ENCODE data around the gene HSD17B2.

The HSD17B2 gene

GRCh38 chr16:82111944-82112343 lies 76.9 kb downstream of the HSD17B2 start:
- no peak for ATAC-seq
- no peak for TF ChIP-seq ZFP3 (CRISPR knock-in tag; IDR thresholded peaks at IDR 0.05)
- no peak for TF ChIP-seq TOX (CRISPR knock-in tag; IDR thresholded peaks at IDR 0.05; ENCODE audit: borderline replicate concordance)
- TF ChIP-seq CSDC2 (CRISPR knock-in tag; IDR thresholded peaks at IDR 0.05) = no peak
- no peak for TF ChIP-seq RARB (CRISPR knock-in tag; IDR thresholded peaks at IDR 0.05)
- TF ChIP-seq ISL1 (CRISPR knock-in tag; IDR thresholded peaks at IDR 0.05) = no peak

- ATAC-seq = no peak
- TF ChIP-seq CSRNP3 (CRISPR knock-in tag; IDR thresholded peaks at IDR 0.05) (no peak), OSR1 (CRISPR knock-in tag; IDR thresholded peaks at IDR 0.05) (no peak), RARB (CRISPR knock-in tag; IDR thresholded peaks at IDR 0.05) (no peak), CSDC2 (CRISPR knock-in tag; IDR thresholded peaks at IDR 0.05) (no peak), TCF4 (CRISPR knock-in tag; IDR thresholded peaks at IDR 0.05; ENCODE audit: borderline replicate concordance) (no peak), ZNF8 (CRISPR knock-in tag; IDR thresholded peaks at IDR 0.05) (no peak), ISL1 (CRISPR knock-in tag; IDR thresholded peaks at IDR 0.05) (no peak), GLIS3 (CRISPR knock-in tag; IDR thresholded peaks at IDR 0.05) (no peak), PPARA (CRISPR knock-in tag; IDR thresholded peaks at IDR 0.05; ENCODE audit: borderline replicate concordance) (no peak), ZFP3 (CRISPR knock-in tag; IDR thresholded peaks at IDR 0.05) (no peak), ZNF565 (CRISPR knock-in tag; conservative IDR thresholded peaks at IDR 0.05; ENCODE audit: low read depth) (no peak), ZC3H10 (CRISPR knock-in tag; IDR thresholded peaks at IDR 0.05) (no peak), CREB5 (CRISPR knock-in tag; IDR thresholded peaks at IDR 0.05; ENCODE audit: low read depth) (no peak), PATZ1 (CRISPR knock-in tag; IDR thresholded peaks at IDR 0.05; ENCODE audit: borderline replicate concordance) (no peak), BACH2 (CRISPR knock-in tag; IDR thresholded peaks at IDR 0.05; ENCODE audit: borderline replicate concordance) (no peak), POU6F1 (CRISPR knock-in tag; IDR thresholded peaks at IDR 0.05; ENCODE audit: borderline replicate concordance, low read depth) (no peak)
Measured at GRCh38 chr16:82113741-82114140, 78.7 kb downstream of the HSD17B2 start.

- TF ChIP-seq ZFP30 (CRISPR knock-in tag; IDR thresholded peaks at IDR 0.05) = no peak
- TF ChIP-seq TSHZ2 (CRISPR knock-in tag; IDR thresholded peaks at IDR 0.05) = no peak
- no peak for TF ChIP-seq CREB5 (CRISPR knock-in tag; IDR thresholded peaks at IDR 0.05; ENCODE audit: low read depth)
- TF ChIP-seq TOX (CRISPR knock-in tag; IDR thresholded peaks at IDR 0.05; ENCODE audit: borderline replicate concordance) = no peak
- TF ChIP-seq PPARA (CRISPR knock-in tag; IDR thresholded peaks at IDR 0.05; ENCODE audit: borderline replicate concordance) = no peak
- no peak for TF ChIP-seq ARNTL (CRISPR knock-in tag; IDR thresholded peaks at IDR 0.05; ENCODE audit: borderline replicate concordance, low read depth)
- no peak for TF ChIP-seq RARB (CRISPR knock-in tag; IDR thresholded peaks at IDR 0.05)
- no peak for TF ChIP-seq ISL1 (CRISPR knock-in tag; IDR thresholded peaks at IDR 0.05)
- no peak for TF ChIP-seq SNAI2 (CRISPR knock-in tag; IDR thresholded peaks at IDR 0.05)
- no peak for TF ChIP-seq TCF4 (CRISPR knock-in tag; IDR thresholded peaks at IDR 0.05; ENCODE audit: borderline replicate concordance)
- no peak for TF ChIP-seq ZC3H10 (CRISPR knock-in tag; IDR thresholded peaks at IDR 0.05)
- no peak for TF ChIP-seq ZFP3 (CRISPR knock-in tag; IDR thresholded peaks at IDR 0.05)
- TF ChIP-seq GLIS3 (CRISPR knock-in tag; IDR thresholded peaks at IDR 0.05) = no peak
- no peak for TF ChIP-seq ESRRG (CRISPR knock-in tag; IDR thresholded peaks at IDR 0.05)
- no peak for TF ChIP-seq CSDC2 (CRISPR knock-in tag; IDR thresholded peaks at IDR 0.05)
- no peak for TF ChIP-seq ZNF70 (CRISPR knock-in tag; IDR thresholded peaks at IDR 0.05)
- no peak for TF ChIP-seq CSRNP3 (CRISPR knock-in tag; IDR thresholded peaks at IDR 0.05)
- no peak for ATAC-seq
Measured at GRCh38 chr16:82116535-82116934, 81.5 kb downstream of the HSD17B2 start.
